Loucy (cell line): ENCODE data around the gene MX2.

ENCODE experiments used
- EZH2phosphoT487 ChIP-seq: fragments of 200-600 bp; IDR thresholded peaks from 2 replicates; pipeline ENCODE4 v1.6.1; 2018; ENCODE audit warnings: antibody characterized with exemption, mild to moderate bottlenecking, moderate library complexity, borderline replicate concordance
- TF ChIP-seq, protein P1 (sequence below): fragments of 200-600 bp; sonication (generic); conservative IDR thresholded peaks from 2 replicates; pipeline ENCODE4 v1.5.1; 2014; ENCODE audit warnings: mild to moderate bottlenecking, antibody characterized with exemption, low read length

- no peak for TF ChIP-seq EZH2phosphoT487
- TF ChIP-seq, protein P1, sequence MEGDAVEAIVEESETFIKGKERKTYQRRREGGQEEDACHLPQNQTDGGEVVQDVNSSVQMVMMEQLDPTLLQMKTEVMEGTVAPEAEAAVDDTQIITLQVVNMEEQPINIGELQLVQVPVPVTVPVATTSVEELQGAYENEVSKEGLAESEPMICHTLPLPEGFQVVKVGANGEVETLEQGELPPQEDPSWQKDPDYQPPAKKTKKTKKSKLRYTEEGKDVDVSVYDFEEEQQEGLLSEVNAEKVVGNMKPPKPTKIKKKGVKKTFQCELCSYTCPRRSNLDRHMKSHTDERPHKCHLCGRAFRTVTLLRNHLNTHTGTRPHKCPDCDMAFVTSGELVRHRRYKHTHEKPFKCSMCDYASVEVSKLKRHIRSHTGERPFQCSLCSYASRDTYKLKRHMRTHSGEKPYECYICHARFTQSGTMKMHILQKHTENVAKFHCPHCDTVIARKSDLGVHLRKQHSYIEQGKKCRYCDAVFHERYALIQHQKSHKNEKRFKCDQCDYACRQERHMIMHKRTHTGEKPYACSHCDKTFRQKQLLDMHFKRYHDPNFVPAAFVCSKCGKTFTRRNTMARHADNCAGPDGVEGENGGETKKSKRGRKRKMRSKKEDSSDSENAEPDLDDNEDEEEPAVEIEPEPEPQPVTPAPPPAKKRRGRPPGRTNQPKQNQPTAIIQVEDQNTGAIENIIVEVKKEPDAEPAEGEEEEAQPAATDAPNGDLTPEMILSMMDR: no peak
Measured at GRCh38 chr21:41453761-41454160, 91.9 kb downstream of the MX2 start.
